Neural progenitor cell (in vitro differentiated cells): ENCODE data around the gene MIER2.

Source experiments
- EZH2phosphoT487 ChIP-seq: fragments of 200-600 bp; sonication (generic); IDR thresholded peaks from 2 replicates; pipeline ENCODE4 v1.6.1; 2017; ENCODE audit warnings: antibody characterized with exemption
- TF ChIP-seq, protein P1 (sequence below): fragments of 200-600 bp; sonication (generic); IDR thresholded peaks from 2 replicates; pipeline ENCODE4 v1.5.1; 2017; ENCODE audit warnings: antibody characterized with exemption, mild to moderate bottlenecking

GRCh38 chr19:340620-341385 lies 3.8 kb downstream of the MIER2 start:
- TF ChIP-seq, protein P1, sequence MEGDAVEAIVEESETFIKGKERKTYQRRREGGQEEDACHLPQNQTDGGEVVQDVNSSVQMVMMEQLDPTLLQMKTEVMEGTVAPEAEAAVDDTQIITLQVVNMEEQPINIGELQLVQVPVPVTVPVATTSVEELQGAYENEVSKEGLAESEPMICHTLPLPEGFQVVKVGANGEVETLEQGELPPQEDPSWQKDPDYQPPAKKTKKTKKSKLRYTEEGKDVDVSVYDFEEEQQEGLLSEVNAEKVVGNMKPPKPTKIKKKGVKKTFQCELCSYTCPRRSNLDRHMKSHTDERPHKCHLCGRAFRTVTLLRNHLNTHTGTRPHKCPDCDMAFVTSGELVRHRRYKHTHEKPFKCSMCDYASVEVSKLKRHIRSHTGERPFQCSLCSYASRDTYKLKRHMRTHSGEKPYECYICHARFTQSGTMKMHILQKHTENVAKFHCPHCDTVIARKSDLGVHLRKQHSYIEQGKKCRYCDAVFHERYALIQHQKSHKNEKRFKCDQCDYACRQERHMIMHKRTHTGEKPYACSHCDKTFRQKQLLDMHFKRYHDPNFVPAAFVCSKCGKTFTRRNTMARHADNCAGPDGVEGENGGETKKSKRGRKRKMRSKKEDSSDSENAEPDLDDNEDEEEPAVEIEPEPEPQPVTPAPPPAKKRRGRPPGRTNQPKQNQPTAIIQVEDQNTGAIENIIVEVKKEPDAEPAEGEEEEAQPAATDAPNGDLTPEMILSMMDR, result no peak
- no peak for TF ChIP-seq EZH2phosphoT487
